ENCODE data around the gene XRCC3.

XRCC3 gene

DNA sequence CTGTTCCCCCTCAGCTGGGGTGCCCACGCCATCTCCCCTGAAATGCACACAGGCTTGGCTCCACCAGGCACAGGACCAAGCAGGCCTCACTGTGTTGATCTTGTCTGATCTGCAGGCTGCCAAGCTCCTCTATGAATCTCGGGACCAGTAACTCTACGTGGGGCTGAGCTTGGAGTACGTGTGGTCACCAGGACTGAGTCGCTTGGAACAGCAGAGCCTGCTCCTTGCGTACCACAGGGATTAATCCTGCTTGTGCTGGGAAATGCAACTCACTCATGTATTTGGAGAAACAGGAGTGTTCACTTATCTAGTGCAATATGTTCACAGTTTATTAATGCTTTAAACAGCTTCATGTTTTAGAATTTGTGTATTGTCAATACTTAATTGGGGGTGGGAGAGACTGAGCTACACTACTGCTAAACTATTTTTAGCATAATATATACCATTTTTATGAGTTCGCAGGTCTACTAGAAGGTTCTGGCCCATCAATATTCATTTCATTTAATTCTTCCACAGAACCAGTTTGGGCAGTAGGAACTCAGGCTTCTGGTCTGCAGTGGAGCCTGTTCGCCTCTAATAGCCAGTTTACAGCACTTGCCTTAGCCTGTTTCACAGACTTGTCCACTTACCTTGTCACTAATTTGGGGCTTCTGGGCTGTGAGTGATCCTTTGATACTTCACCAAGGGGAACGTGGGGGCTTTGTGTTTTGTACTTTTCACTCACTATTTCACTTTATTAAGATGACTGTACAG is 17.8 kb upstream of the XRCC3 start:
- H3K27ac ChIP-seq (ENCODE audit: insufficient read depth, low read depth, low read length, poor library complexity, severe bottlenecking): no peak overlapping the region
- H3K27me3 ChIP-seq (ENCODE audit: control insufficient read depth, insufficient read depth, low read length, poor library complexity, severe bottlenecking): no peaks in the 10 kb centered on the region
- no peak overlapping the region for H3K4me3 ChIP-seq (ENCODE audit: insufficient read depth, low read depth, low read length)
- no peaks in the 10 kb centered on the region for H3K9me3 ChIP-seq (ENCODE audit: control insufficient read depth, low read length)
- H3K4me1 ChIP-seq (ENCODE audit: control insufficient read depth, insufficient read depth, low read length): peaks cover 7% of the 10 kb centered on the region
- H3K36me3 ChIP-seq (ENCODE audit: control insufficient read depth, insufficient read depth, low read length): peaks cover 9% of the 10 kb centered on the region
- 95 to 96% methylated on average over 8 to 9 of the region's 9 CpGs for WGBS, 2 experiments

DNA sequence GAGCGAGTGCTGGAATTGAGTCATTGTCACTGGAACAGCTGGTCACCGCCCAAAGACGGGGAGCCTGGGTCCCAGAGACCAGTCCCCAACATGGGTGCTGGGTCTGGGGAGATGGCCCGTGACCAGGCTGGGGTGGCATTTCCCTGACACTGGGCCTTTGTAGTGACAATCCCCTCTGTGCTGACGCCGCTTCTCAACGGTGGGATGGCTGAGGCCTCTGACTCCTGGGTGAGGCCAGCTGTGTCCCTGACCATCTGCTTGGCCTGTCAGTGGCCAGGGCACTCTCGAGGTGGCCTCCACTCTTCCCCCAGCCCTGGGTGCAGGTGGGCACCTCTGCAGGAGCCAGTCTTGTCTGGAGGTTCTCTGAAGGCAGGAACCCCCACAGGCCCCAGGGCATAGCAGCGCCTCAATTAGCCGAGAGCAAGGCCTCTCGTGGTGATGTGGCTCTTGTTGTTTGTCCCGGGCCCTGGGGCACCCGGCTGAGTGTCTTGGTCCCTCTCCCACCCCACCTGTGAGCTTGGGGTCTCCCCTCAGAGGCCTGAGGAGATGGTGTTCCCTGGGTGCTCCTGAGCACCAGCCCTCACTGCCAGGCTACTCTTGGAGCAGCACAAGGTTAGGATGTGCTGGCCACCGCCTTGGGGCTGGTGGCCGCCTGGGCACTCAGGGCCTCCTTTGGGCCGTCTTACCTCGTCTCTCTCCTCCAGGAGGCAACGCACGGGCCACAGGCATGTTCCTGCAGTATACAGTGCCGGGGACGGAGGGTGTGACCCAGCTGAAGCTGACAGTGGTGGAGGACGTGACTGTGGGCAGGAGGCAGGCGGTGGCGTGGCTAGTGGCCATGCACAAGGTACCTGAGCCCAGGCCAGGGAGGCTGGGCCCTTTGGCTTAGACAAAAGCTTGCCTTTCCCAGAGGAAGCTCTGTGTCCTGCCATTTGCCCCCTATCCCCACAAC is 16.9 kb upstream of the XRCC3 start:
- Histone ChIP-seq H3K36me3 (ENCODE audit: control insufficient read depth, insufficient read depth, low read length) (peaks cover 9% of the 10 kb centered on the region), H3K27ac (ENCODE audit: insufficient read depth, low read depth, low read length, poor library complexity, severe bottlenecking) (no peak overlapping the region), H3K27me3 (ENCODE audit: control insufficient read depth, insufficient read depth, low read length, poor library complexity, severe bottlenecking) (no peaks in the 10 kb centered on the region), H3K4me1 (ENCODE audit: control insufficient read depth, insufficient read depth, low read length) (peaks cover 7% of the 10 kb centered on the region), H3K4me3 (ENCODE audit: insufficient read depth, low read depth, low read length) (no peak overlapping the region), H3K9me3 (ENCODE audit: control insufficient read depth, low read length) (no peaks in the 10 kb centered on the region)
- 94% methylated on average over 24 of the region's 24 CpGs for WGBS, 2 experiments

DNA sequence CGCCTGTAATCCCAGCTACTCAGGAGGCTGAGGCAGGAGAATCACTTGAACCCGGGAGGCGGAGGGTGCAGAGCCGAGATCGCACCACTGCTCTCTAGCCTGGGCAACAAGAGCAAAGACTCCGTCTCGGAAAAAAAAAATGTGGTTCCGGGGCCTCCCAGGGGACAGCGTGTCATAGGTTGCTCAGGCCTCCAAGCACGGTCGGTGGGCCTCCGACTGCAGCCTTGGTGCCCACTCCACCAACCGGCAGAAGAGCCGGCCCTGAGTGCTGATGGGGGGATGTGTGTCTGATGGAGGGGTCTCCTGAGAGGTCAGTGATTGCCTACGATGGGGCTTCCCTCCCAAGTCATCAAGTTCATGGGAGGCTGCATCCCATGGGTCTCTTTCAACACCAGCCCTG is 16.2 kb upstream of the XRCC3 start:
- H3K27ac ChIP-seq (ENCODE audit: insufficient read depth, low read depth, low read length, poor library complexity, severe bottlenecking): no peak overlapping the region

DNA sequence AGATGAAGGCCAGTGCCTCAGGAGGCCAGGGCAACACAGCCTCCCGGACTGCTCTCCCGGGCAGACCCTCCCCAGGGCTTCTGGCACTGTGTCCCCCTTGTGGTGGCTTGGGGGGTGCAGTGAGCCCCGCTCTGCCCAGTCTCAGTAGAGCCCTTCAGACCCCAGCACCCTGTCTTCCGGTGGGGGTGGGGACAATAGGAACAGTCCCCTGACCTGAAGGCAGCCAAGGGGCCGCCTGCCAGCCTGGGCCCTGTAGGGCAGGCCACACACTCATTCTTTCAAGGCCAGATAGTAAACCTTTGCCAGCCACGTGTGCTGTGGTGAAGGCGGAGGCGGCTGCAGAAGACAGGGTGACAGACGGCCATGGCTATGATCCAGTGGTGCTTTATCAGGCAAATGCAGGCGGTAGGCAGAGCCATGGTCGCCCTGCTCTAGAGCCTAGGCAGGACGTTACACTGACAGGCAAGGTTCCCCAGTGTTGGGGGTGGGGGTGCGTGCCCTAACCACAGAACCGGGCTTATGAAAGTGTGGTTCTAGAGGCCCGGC is 15.3 kb upstream of the XRCC3 start:
- WGBS, 2 experiments: 94% methylated on average over 15 of the region's 15 CpGs
- Histone ChIP-seq H3K4me1 (ENCODE audit: control insufficient read depth, insufficient read depth, low read length) (peaks cover under 1% of the 10 kb centered on the region), H3K9me3 (ENCODE audit: control insufficient read depth, low read length) (no peaks in the 10 kb centered on the region), H3K36me3 (ENCODE audit: control insufficient read depth, insufficient read depth, low read length) (peaks cover 9% of the 10 kb centered on the region), H3K27ac (ENCODE audit: insufficient read depth, low read depth, low read length, poor library complexity, severe bottlenecking) (no peak overlapping the region), H3K27me3 (ENCODE audit: control insufficient read depth, insufficient read depth, low read length, poor library complexity, severe bottlenecking) (no peaks in the 10 kb centered on the region), H3K4me3 (ENCODE audit: insufficient read depth, low read depth, low read length) (no peak overlapping the region)

More for the DNA sequence above, 16.2 kb upstream of the XRCC3 start:
- Histone ChIP-seq H3K27me3 (ENCODE audit: control insufficient read depth, insufficient read depth, low read length, poor library complexity, severe bottlenecking) (no peaks in the 10 kb centered on the region), H3K36me3 (ENCODE audit: control insufficient read depth, insufficient read depth, low read length) (peaks cover 9% of the 10 kb centered on the region), H3K9me3 (ENCODE audit: control insufficient read depth, low read length) (no peaks in the 10 kb centered on the region), H3K4me1 (ENCODE audit: control insufficient read depth, insufficient read depth, low read length) (peaks cover 7% of the 10 kb centered on the region), H3K4me3 (ENCODE audit: insufficient read depth, low read depth, low read length) (no peak overlapping the region)
- 94 to 95% methylated on average over 15 of the region's 15 CpGs for WGBS, 2 experiments

DNA sequence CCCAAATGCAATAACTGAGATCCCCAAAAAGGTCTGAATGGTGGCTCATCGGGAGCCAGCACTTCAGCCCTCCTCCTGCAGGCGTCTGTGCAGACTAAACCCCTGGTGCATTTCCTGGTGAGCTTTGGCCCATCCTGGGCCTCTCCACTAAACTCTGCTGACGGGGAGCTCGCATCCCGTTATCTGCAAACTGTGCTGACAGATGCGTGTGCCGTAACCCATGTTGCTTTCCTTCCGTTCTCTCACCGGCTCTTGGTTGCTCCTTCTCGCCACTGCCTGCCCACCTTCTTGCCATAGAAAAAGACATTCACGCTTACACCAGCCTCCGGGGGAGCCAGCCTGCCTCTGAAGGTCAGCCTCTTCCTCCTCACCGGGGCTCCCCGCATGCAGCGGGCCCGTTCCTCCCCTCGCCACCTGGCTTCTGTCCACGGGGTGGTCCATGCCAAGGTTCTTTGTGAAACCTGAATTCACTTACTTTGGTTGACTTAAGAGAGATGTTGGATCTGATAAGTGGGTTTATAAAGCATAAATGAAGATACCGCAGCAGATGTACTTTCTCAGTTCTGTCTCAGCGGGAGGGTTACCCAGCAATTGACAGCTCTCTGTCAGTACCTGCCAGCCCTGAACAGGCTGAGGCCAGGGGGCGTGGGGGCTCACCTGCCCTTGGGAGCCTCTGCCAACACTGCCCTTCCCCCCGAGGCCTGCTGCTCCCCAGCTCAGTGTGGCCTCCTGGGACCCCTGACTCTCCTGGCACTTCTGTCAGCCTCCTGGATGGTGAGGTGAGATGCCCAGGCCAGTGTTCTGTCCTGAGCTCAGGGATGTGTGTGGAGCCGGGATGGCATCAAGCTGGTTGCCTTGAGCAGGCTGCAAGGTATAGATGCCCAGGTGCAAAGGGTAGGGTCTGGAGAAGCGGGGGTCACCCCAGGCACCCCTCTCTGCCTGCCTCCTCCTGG is 14.5 kb upstream of the XRCC3 start:
- Histone ChIP-seq H3K27ac (ENCODE audit: insufficient read depth, low read depth, low read length, poor library complexity, severe bottlenecking) (no peak overlapping the region), H3K4me1 (ENCODE audit: control insufficient read depth, insufficient read depth, low read length) (no peaks in the 10 kb centered on the region), H3K36me3 (ENCODE audit: control insufficient read depth, insufficient read depth, low read length) (peaks cover 9% of the 10 kb centered on the region), H3K4me3 (ENCODE audit: insufficient read depth, low read depth, low read length) (no peak overlapping the region), H3K9me3 (ENCODE audit: control insufficient read depth, low read length) (no peaks in the 10 kb centered on the region), H3K27me3 (ENCODE audit: control insufficient read depth, insufficient read depth, low read length, poor library complexity, severe bottlenecking) (no peaks in the 10 kb centered on the region)
- 94 to 95% methylated on average over 24 of the region's 24 CpGs for WGBS, 2 experiments

DNA sequence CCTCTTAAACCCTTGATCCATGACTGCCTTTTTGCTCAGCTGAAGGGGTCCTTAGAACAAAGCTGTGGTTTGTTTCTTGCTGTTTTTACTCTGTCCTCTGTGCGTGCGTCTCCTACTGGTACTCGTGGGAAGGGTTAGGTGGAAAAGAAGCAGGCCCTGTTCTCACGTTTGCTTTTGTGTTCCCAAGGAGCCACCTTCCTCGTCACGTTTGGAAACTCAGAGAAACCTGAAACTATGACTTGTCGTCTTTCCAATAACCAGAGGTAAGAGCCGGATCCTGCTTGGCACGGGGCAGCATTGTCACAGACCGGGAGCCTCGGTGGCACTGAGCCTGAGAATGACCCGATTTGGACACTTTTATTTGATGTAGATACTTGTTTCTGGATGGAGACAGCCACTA is 13.5 kb upstream of the XRCC3 start:
- WGBS, 2 experiments: 94% methylated on average over 12 of the region's 12 CpGs
- Histone ChIP-seq H3K4me1 (ENCODE audit: control insufficient read depth, insufficient read depth, low read length) (no peaks in the 10 kb centered on the region), H3K36me3 (ENCODE audit: control insufficient read depth, insufficient read depth, low read length) (peaks cover 9% of the 10 kb centered on the region), H3K4me3 (ENCODE audit: insufficient read depth, low read depth, low read length) (no peak overlapping the region), H3K27ac (ENCODE audit: insufficient read depth, low read depth, low read length, poor library complexity, severe bottlenecking) (no peak overlapping the region), H3K9me3 (ENCODE audit: control insufficient read depth, low read length) (no peaks in the 10 kb centered on the region), H3K27me3 (ENCODE audit: control insufficient read depth, insufficient read depth, low read length, poor library complexity, severe bottlenecking) (no peaks in the 10 kb centered on the region)

DNA sequence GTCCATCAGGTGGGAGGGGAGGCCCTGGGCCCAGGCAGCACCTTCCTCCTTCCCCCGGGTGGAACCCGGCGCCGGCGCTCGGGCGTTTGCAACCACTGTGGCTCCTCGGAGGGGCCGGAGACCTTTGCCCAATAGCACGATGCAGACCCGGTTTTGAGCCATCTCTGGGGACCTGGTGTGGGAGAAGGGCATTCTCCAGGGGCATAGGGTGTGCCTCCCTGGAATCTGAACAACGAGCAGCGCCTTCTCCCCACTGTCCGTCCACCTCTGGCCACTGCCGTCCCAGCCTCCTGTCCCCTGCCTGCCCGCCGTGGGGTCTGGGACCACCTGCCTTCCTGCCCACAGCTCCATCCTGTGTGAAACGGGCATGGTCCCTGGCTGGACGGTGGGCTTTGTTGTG is 12.9 kb upstream of the XRCC3 start:
- Histone ChIP-seq H3K27me3 (ENCODE audit: control insufficient read depth, insufficient read depth, low read length, poor library complexity, severe bottlenecking) (no peaks in the 10 kb centered on the region), H3K36me3 (ENCODE audit: control insufficient read depth, insufficient read depth, low read length) (peaks cover 6% of the 10 kb centered on the region), H3K4me1 (ENCODE audit: control insufficient read depth, insufficient read depth, low read length) (no peaks in the 10 kb centered on the region), H3K4me3 (ENCODE audit: insufficient read depth, low read depth, low read length) (no peak overlapping the region), H3K27ac (ENCODE audit: insufficient read depth, low read depth, low read length, poor library complexity, severe bottlenecking) (no peak overlapping the region), H3K9me3 (ENCODE audit: control insufficient read depth, low read length) (no peaks in the 10 kb centered on the region)
- WGBS, 2 experiments: 93 to 95% methylated on average over 19 of the region's 19 CpGs

DNA sequence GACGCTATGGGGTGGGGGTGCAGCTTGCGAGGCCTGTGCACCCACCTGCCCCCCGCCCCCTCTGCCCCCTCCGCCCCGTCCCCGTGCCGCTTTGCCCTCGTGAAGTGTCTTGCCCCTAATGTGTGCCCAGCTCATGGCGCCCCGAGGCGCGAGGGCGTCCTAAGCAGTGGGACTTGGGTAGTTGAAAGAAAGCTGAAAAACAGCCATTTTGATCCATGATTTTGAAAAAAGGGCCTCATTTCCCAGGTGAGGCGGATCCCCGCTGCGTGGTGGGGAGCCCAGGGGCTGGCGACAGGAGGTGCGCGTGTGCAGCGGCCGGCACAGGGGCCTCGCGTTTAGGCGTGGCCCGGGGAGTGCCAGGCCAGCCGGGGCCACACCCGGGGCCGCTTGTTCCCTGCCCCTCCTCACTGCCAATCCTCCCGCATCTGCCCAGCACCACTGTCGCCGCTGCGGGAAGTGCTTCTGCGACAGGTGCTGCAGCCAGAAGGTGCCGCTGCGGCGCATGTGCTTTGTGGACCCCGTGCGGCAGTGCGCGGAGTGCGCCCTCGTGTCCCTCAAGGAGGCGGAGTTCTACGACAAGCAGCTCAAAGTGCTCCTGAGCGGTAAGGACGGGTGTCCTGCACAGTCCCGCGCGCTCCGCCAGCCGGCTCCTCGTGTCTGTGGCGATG is 12.2 kb upstream of the XRCC3 start:
- Histone ChIP-seq H3K9me3 (ENCODE audit: control insufficient read depth, low read length) (no peaks in the 10 kb centered on the region), H3K27me3 (ENCODE audit: control insufficient read depth, insufficient read depth, low read length, poor library complexity, severe bottlenecking) (no peaks in the 10 kb centered on the region), H3K27ac (ENCODE audit: insufficient read depth, low read depth, low read length, poor library complexity, severe bottlenecking) (no peak overlapping the region), H3K4me1 (ENCODE audit: control insufficient read depth, insufficient read depth, low read length) (no peaks in the 10 kb centered on the region), H3K4me3 (ENCODE audit: insufficient read depth, low read depth, low read length) (no peak overlapping the region), H3K36me3 (ENCODE audit: control insufficient read depth, insufficient read depth, low read length) (peaks cover 6% of the 10 kb centered on the region)
- WGBS, 2 experiments: 93% methylated on average over 53 of the region's 53 CpGs

DNA sequence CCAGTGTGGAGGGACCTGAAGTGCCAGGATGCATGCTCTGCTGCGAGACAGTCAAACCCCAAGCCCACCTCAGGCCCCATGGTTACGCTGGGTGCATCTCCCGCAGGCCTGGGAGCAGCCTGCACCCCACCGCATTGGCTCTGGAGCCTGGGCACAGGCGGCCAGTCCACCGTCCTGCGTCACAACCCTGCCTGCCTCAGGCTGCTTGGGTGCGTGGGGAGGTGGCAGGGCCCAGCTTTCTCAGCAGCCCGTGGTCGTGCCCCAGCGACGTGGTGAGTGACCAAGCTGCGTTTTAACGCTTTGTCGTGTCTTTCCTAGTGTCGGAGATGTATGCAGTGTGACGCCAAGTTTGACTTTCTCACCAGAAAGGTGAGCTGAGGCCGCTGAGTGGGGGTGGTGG is 11.2 kb upstream of the XRCC3 start:
- H3K4me1 ChIP-seq (ENCODE audit: control insufficient read depth, insufficient read depth, low read length): no peaks in the 10 kb centered on the region
- peaks cover 6% of the 10 kb centered on the region for H3K36me3 ChIP-seq (ENCODE audit: control insufficient read depth, insufficient read depth, low read length)
- H3K27me3 ChIP-seq (ENCODE audit: control insufficient read depth, insufficient read depth, low read length, poor library complexity, severe bottlenecking): no peaks in the 10 kb centered on the region
- no peak overlapping the region for H3K27ac ChIP-seq (ENCODE audit: insufficient read depth, low read depth, low read length, poor library complexity, severe bottlenecking)
- 96% methylated on average over 18 of the region's 18 CpGs for WGBS, 2 experiments
- H3K9me3 ChIP-seq (ENCODE audit: control insufficient read depth, low read length): no peaks in the 10 kb centered on the region
- no peak overlapping the region for H3K4me3 ChIP-seq (ENCODE audit: insufficient read depth, low read depth, low read length)

Data from ectodermal cell (in vitro differentiated cells).